ENCODE results near the gene SORCS2. TPM values are rescaled to one million over a fixed set of nuclear protein-coding genes. Genes with fewer than 3 reads are reported as not detected.

SORCS2 gene
- total RNA-seq, 2 experiments from 2014 or later: 0.03 TPM; not detected in 1

DNA sequence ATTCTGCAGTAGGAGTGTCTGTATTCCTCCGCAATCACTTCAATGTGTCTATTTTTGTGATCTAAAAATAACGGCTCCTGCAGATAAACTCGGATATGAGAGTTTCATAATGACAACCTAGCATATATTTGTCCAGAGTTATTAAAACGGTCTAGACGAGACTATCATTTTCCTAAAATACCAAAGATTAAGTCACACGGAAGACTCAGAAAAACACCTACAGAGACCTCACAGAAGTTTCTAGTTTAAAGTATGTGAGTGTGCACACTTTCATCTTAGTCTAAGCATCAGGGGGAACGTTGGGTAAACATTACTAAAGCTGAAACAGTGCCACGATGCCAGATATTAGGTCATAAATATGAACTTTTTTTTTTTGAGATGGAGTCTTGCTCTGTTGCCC, 590.4 kb downstream of the SORCS2 start:
- no peaks in the 10 kb centered on the region for H3K36me3 ChIP-seq (ENCODE audit: insufficient read depth, low read length)
- no TSS peak for BruUV-seq (replicated peaks)
- DNase-seq (ENCODE audit: low spot score): no peak
- no peaks in the 10 kb centered on the region for H3K9me2 ChIP-seq (ENCODE audit: insufficient read depth, low read length)
- H3K9me3 ChIP-seq (ENCODE audit: low read length): no peaks in the 10 kb centered on the region
- no peak overlapping the region for H3K4me2 ChIP-seq (ENCODE audit: low read length)
- no peak overlapping the region for H2AFZ ChIP-seq (ENCODE audit: low read length)
- no peak overlapping the region for H3K4me3 ChIP-seq (ENCODE audit: low read depth, low read length, poor library complexity, severe bottlenecking)
- ChIA-PET CTCF (ENCODE audit: unreplicated experiment) (no interaction called here), POLR2A (no interaction called here)
- H3K27ac ChIP-seq (ENCODE audit: low read depth, low read length, poor library complexity, severe bottlenecking): no peak overlapping the region
- no peaks in the 10 kb centered on the region for H3K79me2 ChIP-seq (ENCODE audit: insufficient read depth, low read depth, low read length)
- intact Hi-C loops (cut with micrococcal nuclease; ENCODE audit: unreplicated experiment): no loop called here
- TF ChIP-seq EZH2phosphoT487 (IDR thresholded peaks at IDR 0.05; ENCODE audit: borderline replicate concordance, low read depth, low read length): no peak
- TF ChIP-seq, protein P1, sequence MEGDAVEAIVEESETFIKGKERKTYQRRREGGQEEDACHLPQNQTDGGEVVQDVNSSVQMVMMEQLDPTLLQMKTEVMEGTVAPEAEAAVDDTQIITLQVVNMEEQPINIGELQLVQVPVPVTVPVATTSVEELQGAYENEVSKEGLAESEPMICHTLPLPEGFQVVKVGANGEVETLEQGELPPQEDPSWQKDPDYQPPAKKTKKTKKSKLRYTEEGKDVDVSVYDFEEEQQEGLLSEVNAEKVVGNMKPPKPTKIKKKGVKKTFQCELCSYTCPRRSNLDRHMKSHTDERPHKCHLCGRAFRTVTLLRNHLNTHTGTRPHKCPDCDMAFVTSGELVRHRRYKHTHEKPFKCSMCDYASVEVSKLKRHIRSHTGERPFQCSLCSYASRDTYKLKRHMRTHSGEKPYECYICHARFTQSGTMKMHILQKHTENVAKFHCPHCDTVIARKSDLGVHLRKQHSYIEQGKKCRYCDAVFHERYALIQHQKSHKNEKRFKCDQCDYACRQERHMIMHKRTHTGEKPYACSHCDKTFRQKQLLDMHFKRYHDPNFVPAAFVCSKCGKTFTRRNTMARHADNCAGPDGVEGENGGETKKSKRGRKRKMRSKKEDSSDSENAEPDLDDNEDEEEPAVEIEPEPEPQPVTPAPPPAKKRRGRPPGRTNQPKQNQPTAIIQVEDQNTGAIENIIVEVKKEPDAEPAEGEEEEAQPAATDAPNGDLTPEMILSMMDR (conservative IDR thresholded peaks at IDR 0.05; ENCODE audit: low read length): no peak
- no peaks in the 10 kb centered on the region for H3K4me1 ChIP-seq (ENCODE audit: insufficient read depth, low read length, poor library complexity, severe bottlenecking)
- H4K20me1 ChIP-seq (ENCODE audit: insufficient read depth, low read length): no peaks in the 10 kb centered on the region

DNA sequence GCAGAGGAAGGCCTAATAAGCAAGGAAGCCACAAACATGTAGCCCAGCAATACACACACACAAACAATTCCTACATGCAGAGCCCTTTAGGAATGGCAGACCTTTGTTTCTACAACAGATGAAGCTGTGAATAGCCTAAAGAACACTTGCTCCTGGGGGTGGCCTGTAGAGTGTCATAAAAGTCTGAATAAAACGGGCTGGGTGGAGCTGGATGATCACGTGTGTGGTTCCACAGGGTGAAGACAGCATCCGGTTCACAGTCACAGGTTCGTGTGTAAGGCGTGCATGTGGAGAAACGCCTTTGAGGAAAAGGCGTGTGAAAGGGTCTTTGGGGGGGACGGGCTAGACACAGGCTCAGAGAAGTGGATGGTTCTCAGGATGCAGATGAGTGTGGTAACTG, 591.2 kb downstream of the SORCS2 start:
- intact Hi-C loops (cut with micrococcal nuclease; ENCODE audit: unreplicated experiment): no loop called here
- TF ChIP-seq, protein P1 (conservative IDR thresholded peaks at IDR 0.05; ENCODE audit: low read length): no peak
- no peak for TF ChIP-seq EZH2phosphoT487 (IDR thresholded peaks at IDR 0.05; ENCODE audit: borderline replicate concordance, low read depth, low read length)
- POLR2A ChIA-PET: no interaction called here
- Histone ChIP-seq H3K4me2 (ENCODE audit: low read length) (no peak overlapping the region), H2AFZ (ENCODE audit: low read length) (no peak overlapping the region), H3K9me2 (ENCODE audit: insufficient read depth, low read length) (no peaks in the 10 kb centered on the region), H3K36me3 (ENCODE audit: insufficient read depth, low read length) (no peaks in the 10 kb centered on the region), H3K4me3 (ENCODE audit: low read depth, low read length, poor library complexity, severe bottlenecking) (no peak overlapping the region), H3K9me3 (ENCODE audit: low read length) (no peaks in the 10 kb centered on the region), H3K4me1 (ENCODE audit: insufficient read depth, low read length, poor library complexity, severe bottlenecking) (no peaks in the 10 kb centered on the region), H3K79me2 (ENCODE audit: insufficient read depth, low read depth, low read length) (no peaks in the 10 kb centered on the region), H4K20me1 (ENCODE audit: insufficient read depth, low read length) (no peaks in the 10 kb centered on the region), H3K27ac (ENCODE audit: low read depth, low read length, poor library complexity, severe bottlenecking) (no peak overlapping the region)
- no TSS peak for BruUV-seq (replicated peaks)
- DNase-seq (ENCODE audit: low spot score): no peak
- CTCF ChIA-PET (ENCODE audit: unreplicated experiment): no interaction called here

DNA sequence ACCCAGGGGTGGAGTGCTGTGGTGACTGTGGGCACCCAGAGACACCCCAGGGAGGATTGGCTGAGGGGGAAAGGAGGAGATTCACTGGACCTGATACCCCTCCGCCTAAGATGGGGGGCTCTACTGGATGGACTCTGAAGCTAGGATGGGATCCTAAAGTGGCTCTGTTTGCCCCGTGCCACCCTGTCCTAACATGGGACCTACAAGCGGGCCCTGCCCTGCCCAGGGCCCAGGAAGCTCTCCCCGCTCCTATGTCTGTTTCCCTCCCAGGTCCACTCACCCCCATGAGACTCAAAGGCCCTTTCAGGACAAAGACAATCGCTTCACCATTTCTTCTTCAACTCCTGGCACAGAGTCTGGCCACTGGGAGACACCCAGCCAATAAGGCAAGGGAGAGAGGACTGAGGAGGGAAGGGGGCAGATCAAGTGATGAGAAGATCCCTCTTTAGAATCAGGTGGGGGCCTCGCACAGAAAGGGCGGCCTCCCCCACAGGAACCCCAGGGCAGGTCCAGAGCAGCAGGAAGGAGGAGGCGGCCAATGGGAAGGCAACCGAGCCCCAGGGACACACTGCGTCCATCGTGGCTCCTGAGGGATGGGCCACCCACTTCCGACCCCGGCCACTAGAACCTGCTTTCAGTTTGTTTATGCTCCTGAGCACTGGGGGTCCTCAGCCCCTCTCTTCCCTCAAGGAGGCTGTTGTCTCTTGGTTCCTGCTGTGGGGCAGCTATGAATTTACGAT, 592.0 kb downstream of the SORCS2 start:
- POLR2A ChIA-PET: no interaction called here
- no TSS peak for BruUV-seq (replicated peaks)
- no peaks in the 10 kb centered on the region for H3K79me2 ChIP-seq (ENCODE audit: insufficient read depth, low read depth, low read length)

More for the DNA sequence above, 592.0 kb downstream of the SORCS2 start:
- Histone ChIP-seq H3K27ac (ENCODE audit: low read depth, low read length, poor library complexity, severe bottlenecking) (no peak overlapping the region), H3K9me2 (ENCODE audit: insufficient read depth, low read length) (no peaks in the 10 kb centered on the region), H3K4me3 (ENCODE audit: low read depth, low read length, poor library complexity, severe bottlenecking) (no peak overlapping the region), H3K4me1 (ENCODE audit: insufficient read depth, low read length, poor library complexity, severe bottlenecking) (no peaks in the 10 kb centered on the region), H3K4me2 (ENCODE audit: low read length) (no peak overlapping the region), H3K36me3 (ENCODE audit: insufficient read depth, low read length) (no peaks in the 10 kb centered on the region), H4K20me1 (ENCODE audit: insufficient read depth, low read length) (no peaks in the 10 kb centered on the region), H3K9me3 (ENCODE audit: low read length) (no peaks in the 10 kb centered on the region), H2AFZ (ENCODE audit: low read length) (no peak overlapping the region)
- DNase-seq (ENCODE audit: low spot score): no peak
- CTCF ChIA-PET (ENCODE audit: unreplicated experiment): no interaction called here
- intact Hi-C loops (cut with micrococcal nuclease; ENCODE audit: unreplicated experiment): no loop called here
- TF ChIP-seq EZH2phosphoT487 (IDR thresholded peaks at IDR 0.05; ENCODE audit: borderline replicate concordance, low read depth, low read length): no peak
- TF ChIP-seq, protein P1 (conservative IDR thresholded peaks at IDR 0.05; ENCODE audit: low read length): no peak

All from OCI-LY7 (cell line).